GM12878 (cell line): ENCODE results near the gene PRM2. TPM values are rescaled to one million over a fixed set of nuclear protein-coding genes. Genes with fewer than 3 reads are reported as not detected.

Experiments
- CUX1 ChIP-seq: IDR thresholded peaks from 2 replicates; pipeline ENCODE4 v1.6.1; 2012; ENCODE audit warnings: improper control_type of control experiment, low read depth, low read length; ENCODE audit not compliant: insufficient replicate concordance
- EP300 ChIP-seq, 2 experiments: fragments of 150-350 bp in 1 of 2; IDR thresholded peaks; 2 replicates each; pipeline ENCODE4 v1.6.1; 2011 to 2012; ENCODE audit warnings: low read depth in 2 of 2, low read length in 2 of 2, borderline replicate concordance in 1 of 2, improper control_type of control experiment in 1 of 2, inconsistent platforms in 1 of 2; ENCODE audit not compliant: control insufficient read depth in 1 of 2
- HSF1 ChIP-seq: fragments of 150-350 bp; IDR thresholded peaks from 2 replicates; pipeline ENCODE4 v1.6.1; 2014; ENCODE audit warnings: mild to moderate bottlenecking, low read depth, low read length
- MLLT1 ChIP-seq: fragments of 450-650 bp; IDR thresholded peaks from 2 replicates; pipeline ENCODE4 v1.6.1; 2016; ENCODE audit warnings: mild to moderate bottlenecking
- MYC ChIP-seq: IDR thresholded peaks from 2 replicates; pipeline ENCODE4 v1.6.1; 2011; ENCODE audit warnings: mild to moderate bottlenecking, low read length, moderate library complexity, inconsistent platforms; ENCODE audit not compliant: insufficient read depth, insufficient replicate concordance, insufficient read length, severe bottlenecking
- NFYB ChIP-seq: IDR thresholded peaks from 2 replicates; pipeline ENCODE4 v1.6.1; 2011; ENCODE audit warnings: low read depth, mild to moderate bottlenecking, low read length, improper control_type of control experiment, moderate library complexity; ENCODE audit not compliant: insufficient read depth
- NR2C1 ChIP-seq: fragments of 450-650 bp; IDR thresholded peaks from 2 replicates; pipeline ENCODE4 v1.6.1; 2017; ENCODE audit warnings: antibody characterized with exemption, mild to moderate bottlenecking, moderate library complexity
- PML ChIP-seq: IDR thresholded peaks from 2 replicates; pipeline ENCODE4 v1.6.1; 2012; ENCODE audit warnings: low read length, inconsistent platforms
- RELB ChIP-seq: fragments of 450-650 bp; IDR thresholded peaks from 2 replicates; pipeline ENCODE4 v1.6.1; 2017; ENCODE audit warnings: low read depth, mild to moderate bottlenecking, moderate library complexity
- SPI1 ChIP-seq: IDR thresholded peaks from 2 replicates; pipeline ENCODE4 v1.6.1; 2011; ENCODE audit warnings: low read depth, mild to moderate bottlenecking, low read length, moderate library complexity, borderline replicate concordance; ENCODE audit not compliant: insufficient read depth
- TARDBP ChIP-seq: IDR thresholded peaks from 2 replicates; pipeline ENCODE4 v1.6.1; 2016; ENCODE audit warnings: borderline replicate concordance
- ZBED1 ChIP-seq: IDR thresholded peaks from 2 replicates; pipeline ENCODE4 v1.6.1; 2016; ENCODE audit warnings: borderline replicate concordance
- ZNF622 ChIP-seq: fragments of 450-650 bp; IDR thresholded peaks from 2 replicates; pipeline ENCODE4 v1.6.1; 2017; ENCODE audit warnings: mild to moderate bottlenecking, inconsistent platforms
- polyA plus RNA-seq, 11 experiments: library from polyadenylated mRNA; depleted of rRNA in 4 of 11; unstranded in 6 of 11; stranded (reverse) in 5 of 11; fragments of >200 nt; fragmentation: Nextera tagmentation in 4 of 11; fragmentation: Illumina TruSeq in 1 of 11; extraction: Ambion mirVana in 4 of 11; extraction: Trizol in 1 of 11; gene quantifications; 1 replicate in 1 of 11; 2 replicates in 10 of 11; pipeline versions ENCODE4 v1.2.1 to v1.2.3, GENCODE V29; 2011 to 2016; ENCODE audit warnings: inconsistent platforms in 2 of 11, missing spikeins in 2 of 11, low read depth in 1 of 11
- total RNA-seq, 4 experiments: library from RNA; depleted of rRNA in 3 of 4; stranded (reverse); fragments of >200 nt in 3 of 4; fragmentation: Illumina TruSeq in 1 of 4; extraction: Trizol in 1 of 4; gene quantifications; 2 replicates each; pipeline versions ENCODE4 v1.2.1 to v1.2.3, GENCODE V29; 2013 to 2021
- TF ChIP-seq, protein P1 (sequence below): IDR thresholded peaks from 2 replicates; pipeline ENCODE4 v1.6.1; 2012; ENCODE audit warnings: low read depth, low read length, improper control_type of control experiment

PRM2 gene
- total and polyA plus RNA-seq, 10 of the 15 experiments (the other 5 are each of a cell fraction or from before 2014, with no cell fraction given), result not detected

DNA sequence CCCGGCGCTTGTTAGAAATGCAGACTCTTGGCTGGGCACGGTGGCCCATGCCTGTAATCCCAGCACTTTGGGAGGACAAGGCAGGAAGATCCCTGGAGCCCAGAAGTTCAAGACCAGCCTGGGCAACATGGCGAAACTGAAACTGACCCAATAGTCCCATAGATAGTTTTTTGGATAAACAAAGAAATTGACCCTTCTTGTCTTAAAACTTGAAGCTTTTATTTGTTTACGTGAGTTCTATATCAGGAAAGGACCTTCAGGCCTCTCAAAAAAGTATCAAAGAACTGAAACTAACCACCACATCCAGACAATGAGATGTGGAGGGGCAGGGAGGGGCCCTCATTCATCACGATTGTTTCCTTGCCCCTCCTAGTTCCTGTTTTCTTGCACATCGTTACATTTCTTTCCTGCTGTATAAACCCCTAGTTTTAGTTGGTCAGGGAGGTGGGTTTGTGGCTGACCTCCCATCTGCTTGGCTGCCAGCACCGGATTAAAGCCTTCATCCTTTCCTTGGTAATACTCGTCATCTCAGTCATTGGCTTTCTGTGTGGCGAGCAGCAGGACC, 34.8 kb upstream of the PRM2 start (continued):
- TF ChIP-seq RELB (peak; percentile 77), ZBED1 (peak; percentile 79), NR2C1 (no peak), ZNF622 (no peak), NFYB (0 out of 2 replicates have a peak, but pooled peaks have one; percentile 14), EP300 (IDR thresholded peaks at IDR 0.05; ENCODE audit: borderline replicate concordance in 1 of 2, control insufficient read depth in 1 of 2, low read depth in 2 of 2, low read length in 2 of 2) (peak; percentile 90 to 94), PML (no peak), HSF1 (no peak), SPI1 (peak; percentile 93), CUX1 (no peak), MYC (no peak), TARDBP (no peak), MLLT1 (no peak)
- TF ChIP-seq, protein P1, sequence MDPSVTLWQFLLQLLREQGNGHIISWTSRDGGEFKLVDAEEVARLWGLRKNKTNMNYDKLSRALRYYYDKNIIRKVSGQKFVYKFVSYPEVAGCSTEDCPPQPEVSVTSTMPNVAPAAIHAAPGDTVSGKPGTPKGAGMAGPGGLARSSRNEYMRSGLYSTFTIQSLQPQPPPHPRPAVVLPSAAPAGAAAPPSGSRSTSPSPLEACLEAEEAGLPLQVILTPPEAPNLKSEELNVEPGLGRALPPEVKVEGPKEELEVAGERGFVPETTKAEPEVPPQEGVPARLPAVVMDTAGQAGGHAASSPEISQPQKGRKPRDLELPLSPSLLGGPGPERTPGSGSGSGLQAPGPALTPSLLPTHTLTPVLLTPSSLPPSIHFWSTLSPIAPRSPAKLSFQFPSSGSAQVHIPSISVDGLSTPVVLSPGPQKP, result peak; percentile 34; the same call in 1 of the 2 replicates
